Measurements from ENCODE around the gene CHCHD3.

- TF ChIP-seq CTCF (conservative IDR thresholded peaks at IDR 0.05; ENCODE audit: low read length) (no peak), EZH2phosphoT487 (IDR thresholded peaks at IDR 0.05; ENCODE audit: borderline replicate concordance) (no peak)
Measured at GRCh38 chr7:132869166-132869861, 212.6 kb downstream of the CHCHD3 start.
